HepG2 (cell line): ENCODE data around the gene ZNF595. TPM values are rescaled to one million over a fixed set of nuclear protein-coding genes. Genes with fewer than 3 reads are reported as not detected.

Experiments used
- ATAC-seq: fragments of 200-7000 bp; cut with Tn5 transposase; 3 replicates; pipeline ENCODE4 v1.9.1; 2020; ENCODE audit warnings: mild to moderate bottlenecking, moderate library complexity
- BruUV-seq: library from RNA; stranded (reverse); fragments of 400-500 nt; replicated peaks from 2 replicates; lab custom pipeline; 2021; lab: Mats Ljungman, UMichigan
- CTCF ChIA-PET: fragments of 300-600 bp; formaldehyde crosslinking; extraction: SDS; loops from one replicate; lab custom pipeline; 2021; ENCODE audit warnings: low total read pairs, inconsistent platforms, low intra/inter-chr PET ratio; lab: Yijun Ruan, JAX
- POLR2A ChIA-PET: fragments of 350-600 bp; sonication (Branson Sonifier 250); formaldehyde crosslinking; loops from one replicate; lab custom pipeline; 2020; ENCODE audit warnings: antibody characterized with exemption, inconsistent platforms; lab: Yijun Ruan, JAX
- DNase-seq: peaks from one replicate; pipeline ENCODE4 v3.0.0-alpha.2; 2015; ENCODE audit warnings: low spot score
- FAIRE-seq: peaks from 3 replicates; lab custom pipeline; 2011; peaks lifted over from hg19 to GRCh38; lab: Jason Lieb, UNC
- H2AFZ ChIP-seq: one replicate; pipeline ENCODE4 v1.6.1; 2011; ENCODE audit warnings: low read length, inconsistent platforms
- H3K27ac ChIP-seq: fragments of 300-600 bp; 3 replicates; pipeline ENCODE4 v1.8.0; 2011; ENCODE audit warnings: mixed run types, mild to moderate bottlenecking, mixed read lengths, low read length, inconsistent platforms; ENCODE audit not compliant: insufficient read depth; ENCODE audit errors: extremely low read length
- H3K27me3 ChIP-seq, 2 experiments: fragments of 200-600 bp in 1 of 2; 2 replicates in 1 of 2; 3 replicates in 1 of 2; pipeline versions ENCODE4 v1.6.0 to v1.8.0; 2011; ENCODE audit warnings: low read length in 2 of 2, mild to moderate bottlenecking in 2 of 2, moderate library complexity in 2 of 2, inconsistent platforms in 1 of 2; ENCODE audit not compliant: insufficient read depth in 2 of 2, control insufficient read depth in 1 of 2
- H3K36me3 ChIP-seq, 2 experiments: fragments of 200-600 bp in 1 of 2; replicated peaks in 1 of 2; 2 replicates in 1 of 2; 3 replicates in 1 of 2; pipeline versions ENCODE4 v1.5.1 to v1.8.0; 2011; ENCODE audit warnings: low read length in 2 of 2, inconsistent platforms in 1 of 2; ENCODE audit not compliant: insufficient read depth in 2 of 2, control insufficient read depth in 1 of 2
- H3K4me1 ChIP-seq: 2 replicates; pipeline ENCODE4 v1.5.1; 2012; ENCODE audit warnings: low read length, inconsistent platforms; ENCODE audit not compliant: insufficient read depth
- H3K4me2 ChIP-seq: 2 replicates; pipeline ENCODE4 v1.6.0; 2011; ENCODE audit warnings: low read depth, low read length, inconsistent platforms
- H3K4me3 ChIP-seq, 3 experiments: fragments of 200-600 bp in 1 of 3; sonication (generic), shearing (Covaris generic) in 1 of 3; replicated peaks in 1 of 3; 2 replicates each; pipeline ENCODE4 v1.5.1; 2011 to 2016; ENCODE audit warnings: low read length in 3 of 3, inconsistent platforms in 2 of 3, low read depth in 2 of 3, mild to moderate bottlenecking in 2 of 3, control low read depth in 1 of 3, mixed read lengths in 1 of 3; ENCODE audit not compliant: insufficient read depth in 1 of 3
- H3K79me2 ChIP-seq: one replicate; pipeline ENCODE4 v1.6.1; 2011; ENCODE audit warnings: low read length, inconsistent platforms; ENCODE audit not compliant: insufficient read depth
- H3K9ac ChIP-seq: 2 replicates; pipeline ENCODE4 v1.6.0; 2011; ENCODE audit warnings: mild to moderate bottlenecking, low read depth, low read length, inconsistent platforms; ENCODE audit not compliant: insufficient read depth
- H3K9me3 ChIP-seq: 2 replicates; pipeline ENCODE4 v1.5.1; 2012; ENCODE audit warnings: mild to moderate bottlenecking, low read length
- H4K20me1 ChIP-seq: 2 replicates; pipeline ENCODE4 v1.6.0; 2011; ENCODE audit warnings: inconsistent platforms, mild to moderate bottlenecking, low read length, moderate library complexity; ENCODE audit not compliant: insufficient read depth
- ARNTL ChIP-seq: sonication (generic); formaldehyde crosslinking; IDR thresholded peaks from 2 replicates; pipeline ENCODE4 v1.4.0; 2020; ENCODE audit warnings: mild to moderate bottlenecking, missing genetic modification reagents
- CENPX ChIP-seq: sonication (generic); formaldehyde crosslinking; IDR thresholded peaks from 2 replicates; pipeline ENCODE4 v1.9.0; 2021; ENCODE audit warnings: mild to moderate bottlenecking, missing genetic modification reagents, moderate library complexity
- DZIP1 ChIP-seq: sonication (generic); formaldehyde crosslinking; IDR thresholded peaks from 2 replicates; pipeline ENCODE4 v1.5.0; 2020; ENCODE audit warnings: mild to moderate bottlenecking, missing genetic modification reagents
- TP53 ChIP-seq: sonication (generic); formaldehyde crosslinking; conservative IDR thresholded peaks from 2 replicates; pipeline ENCODE4 v1.4.0; 2020; ENCODE audit warnings: missing genetic modification reagents
- ZBTB4 ChIP-seq: sonication (generic); formaldehyde crosslinking; IDR thresholded peaks from 2 replicates; pipeline ENCODE4 v1.4.0; 2020; ENCODE audit warnings: missing genetic modification reagents, mild to moderate bottlenecking, borderline replicate concordance
- ZNF207 ChIP-seq: fragments of 450-650 bp; IDR thresholded peaks from 2 replicates; pipeline ENCODE4 v1.6.1; 2016; ENCODE audit warnings: antibody characterized with exemption, borderline replicate concordance
- ZNF589 ChIP-seq: sonication (generic); formaldehyde crosslinking; conservative IDR thresholded peaks from 2 replicates; pipeline ENCODE4 v1.8.0; 2022; ENCODE audit warnings: mild to moderate bottlenecking, moderate library complexity, missing genetic modification reagents
- ZNF616 ChIP-seq: sonication (generic); formaldehyde crosslinking; IDR thresholded peaks from 2 replicates; pipeline ENCODE4 v1.5.0; 2020; ENCODE audit warnings: low read depth, mild to moderate bottlenecking, missing genetic modification reagents
- ZNF619 ChIP-seq: sonication (generic); formaldehyde crosslinking; IDR thresholded peaks from 2 replicates; pipeline ENCODE4 v1.4.0; 2020; ENCODE audit warnings: mild to moderate bottlenecking, missing genetic modification reagents
- ZNF784 ChIP-seq: sonication (generic); formaldehyde crosslinking; IDR thresholded peaks from 2 replicates; pipeline ENCODE4 v1.5.1; 2020; ENCODE audit warnings: missing genetic modification reagents, mild to moderate bottlenecking, borderline replicate concordance
- ZNF788 ChIP-seq: sonication (generic); formaldehyde crosslinking; IDR thresholded peaks from 2 replicates; pipeline ENCODE4 v1.5.0; 2020; ENCODE audit warnings: mild to moderate bottlenecking, missing genetic modification reagents, borderline replicate concordance
- ZNF83 ChIP-seq: sonication (generic); formaldehyde crosslinking; IDR thresholded peaks from 2 replicates; pipeline ENCODE4 v1.4.0; 2020; ENCODE audit warnings: missing genetic modification reagents, mild to moderate bottlenecking, borderline replicate concordance
- WGBS: methylation state at CpG from one replicate; pipeline ENCODE4 v1.1.6; 2017; ENCODE audit warnings: low lambda C conversion rate; 5-methylcytosine and 5-hydroxymethylcytosine counted together
- in situ Hi-C: cut with HindIII; loops from 2 replicates; pipeline ENCODE4 v1.10.0; 2017; ENCODE audit warnings: low pct_unique_long_range_greater_than_20kb; ENCODE audit not compliant: extremely low pct_ligation_motif_present
- intact Hi-C: fragments of 100-400 bp; cut with micrococcal nuclease; formaldehyde crosslinking; loops from one replicate; pipeline ENCODE4 v1.10.0; 2022; ENCODE audit not compliant: unreplicated experiment
- polyA plus RNA-seq, 8 experiments: library from polyadenylated mRNA; depleted of rRNA in 3 of 8; stranded (reverse) in 7 of 8; unstranded in 1 of 8; fragments of >200 nt; fragmentation: Illumina TruSeq in 4 of 8; extraction: Trizol in 4 of 8; gene quantifications; 2 replicates each; pipeline versions ENCODE4 v1.2.1 to v1.2.3, GENCODE V29; 2011 to 2016; ENCODE audit warnings: low read depth in 4 of 8, missing spikeins in 1 of 8, mixed read lengths in 1 of 8; ENCODE audit not compliant: insufficient read depth in 1 of 8
- total RNA-seq, 5 experiments: library from RNA; depleted of rRNA; stranded (reverse); fragments of >200 nt; fragmentation: Illumina TruSeq; extraction: Trizol; gene quantifications; 2 replicates each; pipeline ENCODE4 v1.2.3, GENCODE V29; 2016; ENCODE audit warnings: low read depth in 1 of 5

Gene ZNF595
- total and polyA plus RNA-seq, 2 of the 13 experiments (the other 11 are each of a cell fraction or from before 2014, with no cell fraction given), result 0.09 TPM; not detected in 1

- no peaks in the 10 kb centered on the region for H3K27me3 ChIP-seq
- no peaks in the 10 kb centered on the region for H3K4me1 ChIP-seq
- H3K79me2 ChIP-seq, result no peaks in the 10 kb centered on the region
- H3K9me3 ChIP-seq, result peaks cover 95% of the 10 kb centered on the region
- H2AFZ ChIP-seq, result no peak overlapping the region
- H4K20me1 ChIP-seq, result no peaks in the 10 kb centered on the region
- ATAC-seq (no peak), FAIRE-seq (no peak), DNase-seq (no peak)
- H3K9ac ChIP-seq, result no peak overlapping the region
- no peaks in the 10 kb centered on the region for H3K36me3 ChIP-seq
- intact Hi-C loops, result no loop called here
- in situ Hi-C loops, result no loop called here
- H3K4me3 ChIP-seq, result no peak overlapping the region
- H3K4me2 ChIP-seq, result no peak overlapping the region
- ChIA-PET CTCF (no interaction called here), POLR2A (no interaction called here)
- no peak overlapping the region for H3K27ac ChIP-seq
- TF ChIP-seq CENPX, result no peak
- TF ChIP-seq ZNF616 (CRISPR knock-in tag), result peak; percentile 99
- TF ChIP-seq ZNF619 (CRISPR knock-in tag), result no peak
- no peak for TF ChIP-seq ZNF207
- BruUV-seq, result no TSS peak
- 11% methylated on average over 5 of the region's 5 CpGs for WGBS
These were observed 46.7 kb downstream of the ZNF595 start for GRCh38 chr4:99863-100262.

- CTCF ChIA-PET, result no interaction called here
- intact Hi-C loops, result no loop called here
- no peaks in the 10 kb centered on the region for H3K27me3 ChIP-seq
- 82% methylated on average over 18 of the region's 33 CpGs for WGBS
- POLR2A ChIA-PET, result no interaction called here
- H3K4me3 ChIP-seq, result no peak overlapping the region
- ATAC-seq (no peak), FAIRE-seq (no peak), DNase-seq (no peak)
- H3K79me2 ChIP-seq, result no peaks in the 10 kb centered on the region
- no TSS peak for BruUV-seq
- in situ Hi-C loops, result no loop called here
- no peak overlapping the region for H2AFZ ChIP-seq
- no peaks in the 10 kb centered on the region for H4K20me1 ChIP-seq
- no peak overlapping the region for H3K27ac ChIP-seq
- no peak overlapping the region for H3K9ac ChIP-seq
- no peak for TF ChIP-seq ZBTB4 (CRISPR knock-in tag)
- no peak for TF ChIP-seq ARNTL
- no peak for TF ChIP-seq DZIP1 (CRISPR knock-in tag)
- TF ChIP-seq ZNF784 (CRISPR knock-in tag), result no peak
- no peak for TF ChIP-seq ZNF83 (CRISPR knock-in tag)
- TF ChIP-seq TP53, result no peak
- no peak for TF ChIP-seq ZNF589
- TF ChIP-seq ZNF788 (CRISPR knock-in tag), result no peak
- H3K4me1 ChIP-seq, result no peaks in the 10 kb centered on the region
- H3K4me2 ChIP-seq, result no peak overlapping the region
- H3K36me3 ChIP-seq, result no peaks in the 10 kb centered on the region
- peaks cover 94% of the 10 kb centered on the region for H3K9me3 ChIP-seq
These were observed 53.9 kb downstream of the ZNF595 start for GRCh38 chr4:107083-107443.
